GM23338 (cell line): Measurements from ENCODE around the gene VLDLR. TPM values are rescaled to one million over a fixed set of nuclear protein-coding genes. Genes with fewer than 3 reads are reported as not detected.

Experiments
- ATAC-seq: fragments of 200-7000 bp; cut with Tn5 transposase; 3 replicates; pipeline ENCODE4 v1.9.1; 2020
- DNase-seq: peaks from one replicate; pipeline ENCODE4 v3.0.0-alpha.2; 2015; ENCODE audit warnings: low spot score
- H2AFZ ChIP-seq: fragments of 200-600 bp; sonication (generic); 2 replicates; pipeline ENCODE4 v1.8.0; 2016; ENCODE audit warnings: antibody characterized with exemption, mild to moderate bottlenecking, moderate library complexity
- H3F3A ChIP-seq: fragments of 200-600 bp; sonication (generic); replicated peaks from 2 replicates; pipeline ENCODE4 v1.8.0; 2017; ENCODE audit warnings: antibody characterized with exemption, mixed run types, low read depth
- H3K27ac ChIP-seq: fragments of 200-600 bp; sonication (generic); 2 replicates; pipeline ENCODE4 v1.6.1; 2016; ENCODE audit warnings: low read depth
- H3K27me3 ChIP-seq: fragments of 200-600 bp; sonication (generic); 2 replicates; pipeline ENCODE4 v1.8.0; 2016; ENCODE audit warnings: mild to moderate bottlenecking, mixed run types, moderate library complexity; ENCODE audit not compliant: insufficient read depth
- H3K36me3 ChIP-seq: fragments of 200-600 bp; sonication (generic); 2 replicates; pipeline ENCODE4 v1.8.0; 2016; ENCODE audit warnings: mild to moderate bottlenecking; ENCODE audit not compliant: insufficient read depth
- H3K4me1 ChIP-seq: fragments of 200-600 bp; sonication (generic); 2 replicates; pipeline ENCODE4 v1.8.0; 2016; ENCODE audit warnings: mild to moderate bottlenecking, moderate library complexity; ENCODE audit not compliant: insufficient read depth
- H3K4me2 ChIP-seq: fragments of 200-600 bp; sonication (generic); 2 replicates; pipeline ENCODE4 v1.7.1; 2017; ENCODE audit warnings: mixed run types
- H3K4me3 ChIP-seq: fragments of 200-600 bp; sonication (generic); 2 replicates; pipeline ENCODE4 v1.6.1; 2016; ENCODE audit warnings: mixed run types
- H3K79me2 ChIP-seq: fragments of 200-600 bp; sonication (generic); replicated peaks from 2 replicates; pipeline ENCODE4 v1.8.0; 2017; ENCODE audit warnings: mild to moderate bottlenecking; ENCODE audit not compliant: insufficient read depth
- H3K9me2 ChIP-seq: fragments of 200-600 bp; sonication (generic); 2 replicates; pipeline ENCODE4 v1.8.0; 2017; ENCODE audit not compliant: insufficient read depth
- H4K20me1 ChIP-seq: fragments of 200-600 bp; sonication (generic); replicated peaks from 2 replicates; pipeline ENCODE4 v1.8.0; 2017; ENCODE audit warnings: mild to moderate bottlenecking; ENCODE audit not compliant: insufficient read depth
- H3K27ac Mint-ChIP-seq: 2 replicates; pipeline ENCODE4 v1.8.0; 2020; ENCODE audit warnings: inconsistent platforms, mild to moderate bottlenecking, moderate library complexity, mixed read lengths
- H3K27me3 Mint-ChIP-seq: 3 replicates; pipeline ENCODE4 v1.8.0; 2022; ENCODE audit warnings: low read depth, mild to moderate bottlenecking, moderate library complexity, mixed read lengths, inconsistent platforms; ENCODE audit not compliant: insufficient read depth, poor library complexity
- H3K36me3 Mint-ChIP-seq: 3 replicates; pipeline ENCODE4 v1.8.0; 2021; ENCODE audit warnings: low read depth, mild to moderate bottlenecking, inconsistent platforms, moderate library complexity, mixed read lengths
- H3K4me1 Mint-ChIP-seq: 3 replicates; pipeline ENCODE4 v1.8.0; 2020; ENCODE audit warnings: mild to moderate bottlenecking, inconsistent platforms, mixed read lengths
- H3K4me3 Mint-ChIP-seq: 3 replicates; pipeline ENCODE4 v1.8.0; 2021; ENCODE audit warnings: moderate library complexity, mild to moderate bottlenecking, inconsistent platforms, mixed read lengths
- H3K9me3 Mint-ChIP-seq: 3 replicates; pipeline ENCODE4 v1.8.0; 2020; ENCODE audit warnings: moderate library complexity, mild to moderate bottlenecking, inconsistent platforms, mixed read lengths
- CREB1 ChIP-seq: fragments of 250-450 bp; sonication (Bioruptor Pico); IDR thresholded peaks from 2 replicates; pipeline ENCODE4 v1.5.0; 2020; ENCODE audit warnings: low read depth, mild to moderate bottlenecking, moderate library complexity
- ETS1 ChIP-seq: IDR thresholded peaks from 2 replicates; pipeline ENCODE4 v1.6.1; 2016; ENCODE audit warnings: antibody characterized with exemption
- EZH2 ChIP-seq: fragments of 200-600 bp; sonication (generic); IDR thresholded peaks from one replicate; pipeline ENCODE4 v1.8.0; 2017; ENCODE audit warnings: antibody characterized with exemption, mild to moderate bottlenecking, low read depth; ENCODE audit not compliant: unreplicated experiment
- JUNB ChIP-seq: IDR thresholded peaks from one replicate; pipeline ENCODE4 v1.6.1; 2016; ENCODE audit warnings: antibody characterized with exemption; ENCODE audit not compliant: unreplicated experiment
- NANOG ChIP-seq: IDR thresholded peaks from 2 replicates; pipeline ENCODE4 v1.6.1; 2016; ENCODE audit warnings: antibody characterized with exemption, borderline replicate concordance
- POLR2AphosphoS5 ChIP-seq: IDR thresholded peaks from 2 replicates; pipeline ENCODE4 v1.6.1; 2016; ENCODE audit warnings: antibody characterized with exemption, low read depth
- REST ChIP-seq: IDR thresholded peaks from one replicate; pipeline ENCODE4 v1.6.1; 2018; ENCODE audit warnings: antibody characterized with exemption; ENCODE audit not compliant: unreplicated experiment
- STAT1 ChIP-seq: IDR thresholded peaks from one replicate; pipeline ENCODE4 v1.6.1; 2016; ENCODE audit warnings: antibody characterized with exemption; ENCODE audit not compliant: unreplicated experiment
- ZNF114 ChIP-seq: fragments of 250-450 bp; sonication (Bioruptor Pico); IDR thresholded peaks from 2 replicates; pipeline ENCODE4 v1.5.0; 2020; ENCODE audit warnings: mild to moderate bottlenecking, moderate library complexity
- ZNF331 ChIP-seq: fragments of 250-450 bp; sonication (Bioruptor Pico); IDR thresholded peaks from 2 replicates; pipeline ENCODE4 v1.5.0; 2020; ENCODE audit warnings: low read depth, mild to moderate bottlenecking, moderate library complexity
- polyA plus RNA-seq: library from polyadenylated mRNA; unstranded; fragments of >200 nt; fragmentation: Nextera tagmentation; extraction: Ambion mirVana; gene quantifications from 2 replicates; pipeline ENCODE4 v1.2.1, GENCODE V29; 2016
- total RNA-seq: library from RNA; depleted of rRNA; stranded (reverse); fragments of >200 nt; shearing (Covaris generic); gene quantifications from 2 replicates; pipeline ENCODE4 v1.2.3, GENCODE V29; 2014

Gene VLDLR
- total and polyA plus RNA-seq, 2 experiments from 2014 or later, result 14.9 to 49.8 TPM

GRCh38 chr9:2630158-2630557, 8.6 kb downstream of the VLDLR start (continued):
- no peak for TF ChIP-seq ETS1

GRCh38 chr9:2631263-2631662, 9.7 kb downstream of the VLDLR start:
- ATAC-seq (no peak), DNase-seq (no peak)
- Histone ChIP-seq H4K20me1 (peaks cover 36% of the 10 kb centered on the region), H3K79me2 (peaks cover 100% of the 10 kb centered on the region), H3K9me2 (no peaks in the 10 kb centered on the region), H3K4me3 (no peak overlapping the region), H3K4me2 (no peak overlapping the region), H3F3A (no peaks in the 10 kb centered on the region), H3K27ac (no peak overlapping the region), H3K36me3 (peaks cover 4% of the 10 kb centered on the region; the same call in 1 of the 2 replicates), H2AFZ (no peak overlapping the region), H3K4me1 (peaks cover 54% of the 10 kb centered on the region), H3K27me3 (no peaks in the 10 kb centered on the region)
- Mint-ChIP-seq H3K4me1 (peaks cover 56% of the 10 kb centered on the region), H3K9me3 (no peaks in the 10 kb centered on the region), H3K4me3 (no peak overlapping the region), H3K27ac (no peak overlapping the region), H3K36me3 (peaks cover 20% of the 10 kb centered on the region), H3K27me3 (no peaks in the 10 kb centered on the region)
- TF ChIP-seq EZH2, result no peak
- TF ChIP-seq REST, result no peak
- TF ChIP-seq CREB1, result no peak
- no peak for TF ChIP-seq NANOG
- TF ChIP-seq STAT1, result no peak
- no peak for TF ChIP-seq ZNF114 (CRISPR knock-in tag)
- TF ChIP-seq POLR2AphosphoS5, result no peak
- TF ChIP-seq ZNF331, result no peak
- no peak for TF ChIP-seq ETS1
- TF ChIP-seq JUNB, result no peak
